Measurements from ENCODE around the gene TRABD. TPM values are rescaled to one million over a fixed set of nuclear protein-coding genes. Genes with fewer than 3 reads are reported as not detected.

Gene TRABD
- total and polyA plus RNA-seq, 2 donors (not counting 1 experiment from before 2014, with no cell fraction given), result 11.8 to 17.2 TPM

DNA sequence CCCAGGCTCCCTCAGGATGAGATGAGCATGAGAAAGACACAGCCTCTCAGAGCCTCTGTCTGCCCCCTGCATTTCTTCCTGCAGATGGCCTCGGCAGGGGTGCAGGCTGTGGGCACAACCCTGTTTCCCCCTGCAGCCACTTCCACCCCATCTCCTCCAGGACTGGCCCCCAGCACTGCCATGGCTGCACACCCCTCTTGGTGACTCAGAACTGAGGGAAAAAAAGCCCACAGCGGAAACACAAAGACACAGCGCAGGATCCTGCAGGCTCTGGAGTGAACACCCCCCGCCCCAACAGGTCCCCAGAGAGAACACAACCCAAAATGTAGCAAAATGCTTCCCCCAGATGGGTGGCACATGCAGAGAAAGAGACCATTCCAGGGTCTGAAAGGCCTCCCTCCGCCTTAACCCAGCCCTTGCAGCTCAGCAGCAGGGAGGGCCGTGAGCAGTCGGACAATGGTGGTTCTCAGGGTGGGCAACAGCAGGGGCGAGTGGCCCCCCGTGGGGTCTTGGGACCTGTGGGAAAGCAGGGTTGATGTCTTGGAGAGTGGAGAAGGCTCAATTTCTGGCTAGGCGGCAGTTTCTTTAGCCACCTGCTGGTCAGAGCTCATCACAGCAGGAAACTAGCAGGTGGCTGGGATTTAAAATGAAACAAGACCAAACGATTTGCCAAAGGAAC is 51.2 kb downstream of the TRABD start:
- Histone ChIP-seq H3K9ac (ENCODE audit: insufficient read depth, low read length) (no peak overlapping the region), H3K27ac (ENCODE audit: insufficient read depth, low read length) (no peak overlapping the region), H2AFZ (ENCODE audit: low read length) (no peak overlapping the region), H3K4me2 (ENCODE audit: extremely low read depth, insufficient read depth, low read length) (no peak overlapping the region), H3K4me3 (replicated peaks in 1 of 4; ENCODE audit: control extremely low read depth in 1 of 4, insufficient read depth in 1 of 4, low read depth in 3 of 4, low read length in 4 of 4) (no peak overlapping the region), H4K20me1 (ENCODE audit: control insufficient read depth, extremely low read depth, insufficient read depth, low read length) (no peaks in the 10 kb centered on the region), H3K27me3 (ENCODE audit: control insufficient read depth, insufficient read depth, low read length) (no peaks in the 10 kb centered on the region), H3K4me1 (ENCODE audit: control insufficient read depth, extremely low read depth, insufficient read depth, low read length) (peaks cover 3% of the 10 kb centered on the region), H3K36me3 (ENCODE audit: control insufficient read depth, insufficient read depth, low read length) (peaks cover 13% of the 10 kb centered on the region), H3K79me2 (ENCODE audit: control insufficient read depth, insufficient read depth, low read length) (peaks cover 37% of the 10 kb centered on the region), H3K9me3 (ENCODE audit: control insufficient read depth, insufficient read depth, low read depth, low read length) (no peaks in the 10 kb centered on the region)
- TF ChIP-seq, protein P1, sequence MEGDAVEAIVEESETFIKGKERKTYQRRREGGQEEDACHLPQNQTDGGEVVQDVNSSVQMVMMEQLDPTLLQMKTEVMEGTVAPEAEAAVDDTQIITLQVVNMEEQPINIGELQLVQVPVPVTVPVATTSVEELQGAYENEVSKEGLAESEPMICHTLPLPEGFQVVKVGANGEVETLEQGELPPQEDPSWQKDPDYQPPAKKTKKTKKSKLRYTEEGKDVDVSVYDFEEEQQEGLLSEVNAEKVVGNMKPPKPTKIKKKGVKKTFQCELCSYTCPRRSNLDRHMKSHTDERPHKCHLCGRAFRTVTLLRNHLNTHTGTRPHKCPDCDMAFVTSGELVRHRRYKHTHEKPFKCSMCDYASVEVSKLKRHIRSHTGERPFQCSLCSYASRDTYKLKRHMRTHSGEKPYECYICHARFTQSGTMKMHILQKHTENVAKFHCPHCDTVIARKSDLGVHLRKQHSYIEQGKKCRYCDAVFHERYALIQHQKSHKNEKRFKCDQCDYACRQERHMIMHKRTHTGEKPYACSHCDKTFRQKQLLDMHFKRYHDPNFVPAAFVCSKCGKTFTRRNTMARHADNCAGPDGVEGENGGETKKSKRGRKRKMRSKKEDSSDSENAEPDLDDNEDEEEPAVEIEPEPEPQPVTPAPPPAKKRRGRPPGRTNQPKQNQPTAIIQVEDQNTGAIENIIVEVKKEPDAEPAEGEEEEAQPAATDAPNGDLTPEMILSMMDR (conservative IDR thresholded peaks at IDR 0.05 in 1 of 2, IDR thresholded peaks at IDR 0.05 in 1 of 2; ENCODE audit: low read depth in 1 of 2, low read length in 2 of 2), result peak; percentile 22 to 38
- TF ChIP-seq EZH2 (IDR thresholded peaks at IDR 0.05; ENCODE audit: low read length, missing control alignments), result no peak
- DNase-seq (ENCODE audit: low read depth in 2 of 2), result no peak

DNA sequence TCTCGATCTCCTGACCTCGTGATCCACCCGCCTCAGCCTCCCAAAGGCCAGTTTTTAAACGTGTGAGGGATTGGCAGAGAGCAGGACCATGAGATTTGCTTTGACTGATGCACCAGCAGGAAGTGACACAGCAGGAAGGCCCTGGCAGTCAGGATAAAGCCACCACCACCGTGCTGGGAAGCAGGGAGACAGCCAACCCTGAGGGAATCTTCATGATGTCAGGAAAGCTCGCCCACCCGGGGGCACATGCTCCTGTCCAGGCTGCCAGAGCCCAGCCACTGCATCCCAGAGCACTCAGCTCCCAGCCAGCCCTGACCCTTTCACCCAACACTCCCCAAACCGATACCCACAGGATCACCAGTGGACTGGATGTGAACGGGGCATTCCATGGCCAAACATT is 53.0 kb downstream of the TRABD start:
- Histone ChIP-seq H3K4me1 (ENCODE audit: control insufficient read depth, extremely low read depth, insufficient read depth, low read length) (peaks cover 7% of the 10 kb centered on the region), H3K36me3 (ENCODE audit: control insufficient read depth, insufficient read depth, low read length) (peaks cover 10% of the 10 kb centered on the region), H3K27me3 (ENCODE audit: control insufficient read depth, insufficient read depth, low read length) (no peaks in the 10 kb centered on the region), H2AFZ (ENCODE audit: low read length) (no peak overlapping the region), H3K9ac (ENCODE audit: insufficient read depth, low read length) (no peak overlapping the region), H3K27ac (ENCODE audit: insufficient read depth, low read length) (no peak overlapping the region), H3K4me3 (replicated peaks in 1 of 4; ENCODE audit: control extremely low read depth in 1 of 4, insufficient read depth in 1 of 4, low read depth in 3 of 4, low read length in 4 of 4) (no peak overlapping the region), H3K4me2 (ENCODE audit: extremely low read depth, insufficient read depth, low read length) (no peak overlapping the region), H4K20me1 (ENCODE audit: control insufficient read depth, extremely low read depth, insufficient read depth, low read length) (no peaks in the 10 kb centered on the region), H3K79me2 (ENCODE audit: control insufficient read depth, insufficient read depth, low read length) (peaks cover 51% of the 10 kb centered on the region), H3K9me3 (ENCODE audit: control insufficient read depth, insufficient read depth, low read depth, low read length) (no peaks in the 10 kb centered on the region)
- no peak for TF ChIP-seq EZH2 (IDR thresholded peaks at IDR 0.05; ENCODE audit: low read length, missing control alignments)
- DNase-seq (ENCODE audit: low read depth in 2 of 2), result no peak

DNA sequence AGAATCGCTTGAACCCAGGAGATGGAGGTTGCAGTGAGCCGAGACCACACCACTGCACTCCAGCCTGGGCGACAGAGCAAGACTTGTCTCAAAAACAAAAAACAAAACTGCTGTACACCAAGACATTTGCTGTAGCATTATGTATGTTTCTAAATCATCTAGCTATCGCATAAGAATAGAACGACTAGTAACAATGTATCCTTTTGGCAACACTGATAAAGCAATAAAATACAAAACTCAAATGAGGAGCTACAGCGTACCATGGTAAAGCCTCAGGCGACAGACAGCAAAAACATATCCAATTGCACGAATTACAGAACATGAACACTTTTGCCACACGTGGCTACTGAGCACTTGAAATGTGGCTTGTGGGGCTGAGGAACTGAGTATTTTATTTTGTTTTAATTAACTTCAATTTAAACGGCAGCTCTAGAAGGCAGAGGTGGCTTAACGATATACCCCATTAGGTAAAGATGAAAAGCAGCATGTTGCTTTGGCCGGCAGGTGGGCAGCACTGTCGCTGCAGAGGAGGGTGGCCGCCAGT is 56.8 kb downstream of the TRABD start:
- no peak for DNase-seq (ENCODE audit: low read depth in 2 of 2)
- Histone ChIP-seq H3K79me2 (ENCODE audit: control insufficient read depth, insufficient read depth, low read length) (peaks cover 55% of the 10 kb centered on the region), H3K27me3 (ENCODE audit: control insufficient read depth, insufficient read depth, low read length) (no peaks in the 10 kb centered on the region), H4K20me1 (ENCODE audit: control insufficient read depth, extremely low read depth, insufficient read depth, low read length) (no peaks in the 10 kb centered on the region), H3K4me3 (replicated peaks in 1 of 4; ENCODE audit: control extremely low read depth in 1 of 4, insufficient read depth in 1 of 4, low read depth in 3 of 4, low read length in 4 of 4) (peak overlapping the region; percentile 36 to 100 (median 80)), H2AFZ (ENCODE audit: low read length) (no peak overlapping the region), H3K4me2 (ENCODE audit: extremely low read depth, insufficient read depth, low read length) (peak overlapping the region; percentile 91), H3K9me3 (ENCODE audit: control insufficient read depth, insufficient read depth, low read depth, low read length) (no peaks in the 10 kb centered on the region), H3K4me1 (ENCODE audit: control insufficient read depth, extremely low read depth, insufficient read depth, low read length) (peaks cover 13% of the 10 kb centered on the region), H3K36me3 (ENCODE audit: control insufficient read depth, insufficient read depth, low read length) (peaks cover 26% of the 10 kb centered on the region), H3K9ac (ENCODE audit: insufficient read depth, low read length) (no peak overlapping the region), H3K27ac (ENCODE audit: insufficient read depth, low read length) (no peak overlapping the region)
- TF ChIP-seq, protein P1 (conservative IDR thresholded peaks at IDR 0.05 in 1 of 2, IDR thresholded peaks at IDR 0.05 in 1 of 2; ENCODE audit: low read depth in 1 of 2, low read length in 2 of 2), result no peak
- TF ChIP-seq EZH2 (IDR thresholded peaks at IDR 0.05; ENCODE audit: low read length, missing control alignments), result no peak

Measured in fibroblast of lung (primary cell).